NCI-H146 treated with DMSO at 0.1 percent for 48 hours (cell line): Measurements from ENCODE around the gene JAKMIP2.
"Not testable (repeated sequence)": the region's sequence is repeated elsewhere in the genome, so short reads cannot be mapped to it uniquely, and the experiment has no call there.

ENCODE experiments used
- DNase-seq: peaks from one replicate; lab custom pipeline; 2025; ENCODE audit not compliant: unreplicated experiment; lab: John Stamatoyannopoulos, UW

The JAKMIP2 gene

DNA sequence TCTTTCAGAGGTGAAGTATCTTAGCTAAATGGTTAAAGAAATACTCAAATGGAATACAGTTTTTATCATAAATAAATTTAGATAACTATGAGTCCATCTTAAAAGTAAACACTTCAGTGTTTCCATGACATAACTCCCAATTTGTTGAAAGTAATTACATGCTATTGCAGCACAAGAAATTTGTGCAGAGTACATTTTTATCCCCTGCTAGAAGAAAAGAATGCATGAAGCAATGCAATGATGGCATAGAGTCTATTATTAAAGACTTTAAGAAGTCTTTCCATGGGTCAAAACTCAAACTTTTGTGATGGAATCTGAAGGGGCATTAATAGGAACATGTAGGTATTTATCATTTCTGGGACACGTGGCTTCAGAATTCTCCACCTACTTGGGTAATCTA, 166.1 kb downstream of the JAKMIP2 start:
- DNase-seq: no peak

DNA sequence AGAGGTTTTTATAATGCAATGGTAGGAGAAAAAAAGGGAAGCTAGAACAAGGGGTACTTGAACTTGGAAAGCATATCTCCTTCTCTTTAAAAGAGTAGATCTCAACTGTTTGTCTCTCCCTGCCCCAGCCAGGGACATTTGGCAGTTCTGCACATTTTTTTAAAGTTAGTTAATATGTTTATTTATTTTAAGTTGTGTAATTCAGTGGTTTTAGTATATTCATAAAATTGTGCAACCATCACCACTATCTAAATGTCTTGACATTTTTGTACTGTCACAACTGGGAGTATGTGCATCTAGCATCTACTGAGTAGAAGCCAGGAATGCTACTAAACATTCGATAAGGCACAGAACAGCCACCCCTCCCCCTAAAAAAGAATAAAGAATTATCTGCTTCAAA, 169.2 kb downstream of the JAKMIP2 start:
- DNase-seq: no peak

DNA sequence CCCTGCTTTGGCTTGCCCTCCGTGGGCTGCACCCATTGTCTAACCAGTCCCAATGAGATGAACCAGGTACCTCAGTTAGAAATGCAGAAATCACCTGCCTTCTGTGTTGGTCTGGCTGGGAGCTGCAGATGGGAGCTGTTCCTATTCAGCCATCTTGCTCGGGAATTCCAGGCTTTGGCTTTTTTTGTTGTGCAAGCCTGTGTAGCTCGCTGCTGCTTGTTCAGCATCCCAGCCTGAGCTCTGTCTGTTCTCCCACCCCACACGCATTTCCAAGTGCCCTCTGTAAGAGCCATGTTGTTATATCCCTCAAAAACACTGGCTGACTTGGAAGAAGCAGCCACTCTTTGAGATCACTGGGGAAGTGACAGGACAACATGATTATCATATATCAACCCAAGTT, 171.0 kb downstream of the JAKMIP2 start:
- DNase-seq: no peak

DNA sequence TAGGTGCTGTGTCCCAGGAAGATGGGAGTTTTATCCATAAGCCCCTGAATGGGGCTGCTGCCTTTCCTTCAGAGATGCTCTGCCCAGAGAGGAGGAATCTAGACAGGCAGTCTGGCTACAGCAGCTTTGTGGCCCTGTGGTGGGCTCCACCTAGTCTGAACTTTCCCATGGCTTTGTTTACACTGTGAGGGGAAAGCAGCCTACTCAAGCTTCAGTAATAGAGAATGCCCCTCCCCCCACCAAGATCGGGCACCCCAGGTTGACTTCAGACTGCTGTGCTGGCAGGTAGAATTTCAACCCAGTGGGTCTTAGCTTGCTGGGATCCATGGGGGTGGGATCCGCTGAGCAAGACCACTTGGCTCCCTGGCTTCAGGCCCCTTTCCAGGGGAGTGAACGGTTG, 171.7 kb downstream of the JAKMIP2 start:
- DNase-seq: no peak

DNA sequence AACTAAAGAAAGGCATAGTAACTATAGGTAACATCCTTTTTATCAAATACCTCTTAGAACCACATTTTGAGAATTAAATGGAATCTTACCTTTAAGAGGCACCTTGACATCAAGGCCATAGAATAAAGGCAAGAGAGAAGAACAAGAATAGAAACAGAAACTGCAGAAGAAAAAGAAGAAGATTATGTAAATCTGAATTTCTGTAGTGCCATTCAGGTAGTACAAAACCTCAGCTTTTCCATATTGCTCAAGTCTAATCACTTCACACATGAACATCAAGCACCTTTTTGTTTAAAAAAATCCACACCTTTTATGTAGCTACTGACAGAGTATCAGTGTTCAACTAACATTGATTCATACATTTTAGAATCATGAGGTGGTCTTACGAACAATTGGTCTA, 180.9 kb downstream of the JAKMIP2 start:
- no peak for DNase-seq

DNA sequence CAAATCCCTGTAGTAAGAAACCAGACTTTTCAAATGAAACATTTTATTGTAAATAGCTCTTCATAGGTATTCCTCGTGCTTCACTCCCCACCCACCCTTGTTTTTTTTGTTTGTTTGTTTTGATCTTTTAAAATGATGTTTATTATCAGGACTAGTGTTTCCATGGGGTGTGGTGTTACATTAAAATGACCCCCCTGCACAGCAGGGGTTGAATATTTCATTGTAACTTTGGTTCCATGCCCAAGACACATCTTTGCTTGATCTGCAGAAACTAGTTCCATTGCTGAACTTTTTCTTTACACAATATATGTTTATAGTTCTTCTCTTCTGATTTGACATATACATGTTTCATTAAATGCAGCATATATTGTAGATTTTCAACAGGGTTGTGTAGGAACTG, 191.4 kb downstream of the JAKMIP2 start:
- DNase-seq: no peak

DNA sequence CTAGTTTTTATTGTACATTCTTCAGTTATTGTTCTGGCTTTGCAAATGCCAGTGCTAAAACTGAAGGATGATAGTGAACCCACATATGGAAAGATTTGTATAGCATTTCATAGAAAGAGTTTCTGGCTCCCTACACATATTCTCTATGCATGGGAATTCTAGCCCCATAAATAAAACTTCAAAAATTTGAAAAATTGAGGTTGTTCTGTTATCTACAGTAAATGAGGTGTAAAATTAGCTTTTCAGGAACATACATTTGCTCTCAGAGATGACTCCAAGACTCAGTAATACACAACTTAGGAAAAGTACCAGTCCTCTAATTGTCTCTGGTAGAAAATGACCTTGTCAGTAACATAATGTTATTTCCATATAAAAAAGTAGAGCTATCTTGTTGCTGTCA, 192.4 kb downstream of the JAKMIP2 start:
- no peak for DNase-seq

DNA sequence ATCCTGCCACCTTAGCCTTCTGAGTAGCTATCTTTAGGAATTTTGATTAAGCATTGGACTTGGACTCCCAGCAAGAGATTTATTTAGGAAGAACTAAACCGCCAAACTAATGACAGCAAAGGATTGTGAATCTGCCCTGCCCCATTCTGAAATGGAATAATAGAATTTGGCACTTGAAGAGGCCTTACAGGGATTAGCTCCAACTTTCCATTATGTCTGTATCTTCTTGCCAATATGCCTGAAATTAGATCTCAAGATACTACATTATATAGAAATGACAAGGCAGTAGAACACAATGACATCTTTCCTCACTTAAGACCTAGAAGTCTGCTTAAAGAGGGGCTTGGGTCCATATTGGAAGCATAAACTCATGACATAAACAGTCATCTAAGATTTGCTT, 195.7 kb downstream of the JAKMIP2 start:
- DNase-seq: no peak

DNA sequence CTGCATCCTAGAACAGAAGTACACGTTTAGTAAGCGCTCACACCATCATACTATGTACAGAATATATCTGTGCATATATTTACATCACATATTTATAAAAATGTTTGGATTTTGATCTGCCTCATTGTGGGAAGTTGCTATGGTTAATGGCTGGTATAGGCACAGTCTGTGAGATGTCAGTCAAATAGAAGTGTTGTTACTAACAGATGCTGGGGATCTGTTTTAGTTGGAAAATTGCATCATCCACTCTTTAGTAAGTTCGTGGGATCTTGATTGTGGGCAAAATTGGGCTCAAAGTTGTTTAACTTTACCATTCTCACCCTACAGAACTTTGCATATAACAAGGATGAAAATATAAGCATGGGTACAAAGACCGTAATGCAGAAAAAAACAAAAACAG, 196.3 kb downstream of the JAKMIP2 start:
- DNase-seq: no peak

DNA sequence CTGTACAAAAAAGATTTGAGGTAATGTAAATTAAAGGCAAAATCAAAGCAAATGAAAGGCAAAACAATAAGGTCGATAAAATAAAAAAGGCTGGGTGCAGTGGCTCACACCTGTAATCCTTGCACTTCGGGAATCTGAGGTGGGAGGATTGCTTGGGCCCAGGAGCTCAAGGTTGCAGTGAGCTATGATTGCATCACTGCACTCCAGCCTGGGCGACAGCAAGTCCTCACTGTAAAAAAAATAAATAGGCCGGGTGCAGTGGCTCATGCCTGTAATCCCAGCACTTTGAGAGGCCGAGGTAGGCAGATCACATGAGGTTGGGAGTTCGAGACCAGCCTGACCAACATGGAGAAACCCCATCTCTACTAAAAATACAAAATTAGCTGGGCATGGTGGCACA, 200.3 kb downstream of the JAKMIP2 start:
- not testable (repeated sequence) for DNase-seq

DNA sequence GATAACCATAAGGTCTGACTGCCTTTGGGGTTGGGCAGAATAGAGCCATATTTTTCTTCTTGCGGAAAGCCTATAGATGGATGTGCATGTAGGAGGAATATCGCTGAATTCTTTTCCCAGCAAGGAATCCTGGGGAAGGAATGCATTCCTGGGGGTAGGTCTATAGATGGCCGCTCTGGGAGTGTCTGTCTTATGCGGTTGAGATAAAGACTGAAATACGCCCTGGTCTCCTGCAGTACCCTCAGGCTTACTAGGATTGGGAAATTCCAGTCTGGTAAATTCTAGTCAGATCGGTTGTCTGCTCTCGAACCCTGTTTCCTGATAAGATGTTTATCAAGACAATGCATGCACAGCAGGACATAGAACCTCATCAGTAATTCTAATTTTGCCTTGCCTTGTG, 202.1 kb downstream of the JAKMIP2 start:
- DNase-seq: not testable (repeated sequence)

DNA sequence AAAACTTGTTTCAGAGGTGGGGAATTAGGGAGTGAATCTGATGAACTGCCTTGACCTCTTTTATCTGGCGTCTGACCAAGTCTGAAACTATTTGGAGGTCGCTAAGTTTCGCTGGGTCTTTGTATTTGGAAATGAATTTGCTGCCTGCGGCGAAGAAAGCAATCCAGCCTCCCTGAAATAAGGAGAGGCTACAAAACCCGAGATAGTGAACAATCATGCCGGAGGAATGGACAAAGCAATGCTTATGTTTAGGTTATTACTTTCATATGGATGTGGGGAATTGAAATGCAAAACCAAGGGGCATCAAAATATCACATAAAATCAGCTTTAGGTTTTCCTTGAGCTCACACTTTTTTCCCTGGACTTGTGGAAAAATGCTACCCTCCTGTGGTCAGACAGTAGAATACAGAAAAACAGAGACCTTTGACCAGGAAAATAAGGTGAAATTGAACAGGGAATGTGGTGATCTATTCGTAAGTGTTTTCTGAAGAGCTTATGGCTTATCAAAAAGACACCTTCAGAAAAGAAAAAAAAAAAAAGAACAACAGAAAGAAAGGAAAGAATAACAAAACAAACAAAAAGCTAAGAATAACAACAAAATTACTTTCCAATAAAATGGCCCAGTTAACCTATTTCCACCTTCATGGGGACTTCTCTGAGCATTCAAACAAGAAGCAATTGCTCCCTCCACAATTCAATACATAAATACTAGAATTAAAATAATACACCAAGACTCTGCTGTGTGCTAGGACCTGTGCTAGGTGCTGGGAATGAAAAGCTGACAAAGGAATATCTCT, 204.1 kb downstream of the JAKMIP2 start:
- peak; percentile 31 for DNase-seq

DNA sequence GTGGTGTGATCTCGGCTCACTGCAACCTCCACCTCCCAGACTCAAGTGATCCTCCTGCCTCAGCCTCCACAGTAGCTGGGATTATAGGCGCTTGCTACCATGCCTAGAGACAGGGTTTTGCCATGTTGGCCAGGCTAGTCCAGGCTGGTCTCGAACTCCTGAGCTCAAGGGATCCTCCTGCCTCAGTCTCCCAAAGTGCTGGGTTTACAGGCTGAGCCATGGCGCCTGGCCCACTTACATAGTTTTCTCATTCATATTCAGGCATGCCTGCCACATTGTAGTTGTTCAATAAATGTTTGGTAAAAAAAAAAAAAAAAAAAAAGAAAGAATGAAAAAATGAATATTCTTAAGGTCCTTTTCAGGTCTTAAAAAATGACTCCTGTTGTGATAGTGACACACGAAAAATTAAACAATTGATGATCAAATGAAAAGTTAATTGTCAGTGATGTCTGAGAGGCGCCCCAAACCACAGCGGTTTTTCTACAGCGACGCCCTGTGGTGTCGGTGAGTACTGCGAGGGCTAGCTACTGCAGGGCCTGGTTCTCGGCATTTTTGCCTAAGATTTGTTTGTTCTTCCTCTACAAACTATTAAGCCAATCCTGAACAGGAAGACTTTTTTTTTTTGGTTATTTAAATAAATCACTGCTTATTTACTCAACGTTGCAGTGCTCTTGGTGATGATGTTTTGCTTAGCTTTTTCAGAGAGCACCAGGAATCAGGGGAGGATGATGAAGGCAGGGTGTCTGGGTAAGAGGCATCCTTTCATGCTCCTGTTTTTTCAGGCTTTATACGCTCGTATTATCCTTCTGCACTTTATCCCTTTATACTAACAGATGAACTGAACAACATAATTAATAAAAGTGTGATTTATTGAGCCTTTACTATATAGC, 205.6 kb downstream of the JAKMIP2 start:
- DNase-seq: no peak

DNA sequence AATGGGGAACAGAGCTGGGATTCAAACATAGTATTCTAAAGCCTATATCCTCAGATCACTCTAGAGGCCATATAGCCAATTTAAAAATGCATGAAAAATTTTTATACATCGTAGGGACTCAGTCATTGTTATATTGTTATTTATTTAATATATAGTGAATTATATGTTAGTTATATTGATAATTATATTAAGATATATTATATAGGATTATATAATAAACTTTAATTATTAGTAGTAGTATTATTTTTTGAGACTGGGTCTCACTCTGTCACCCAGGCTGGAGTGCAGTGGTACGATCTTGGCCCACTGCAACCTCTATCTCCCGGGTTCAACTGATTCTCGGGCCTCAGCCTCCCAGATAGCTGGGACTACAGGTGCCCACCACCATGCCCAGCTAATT, 206.9 kb downstream of the JAKMIP2 start:
- DNase-seq: no peak

DNA sequence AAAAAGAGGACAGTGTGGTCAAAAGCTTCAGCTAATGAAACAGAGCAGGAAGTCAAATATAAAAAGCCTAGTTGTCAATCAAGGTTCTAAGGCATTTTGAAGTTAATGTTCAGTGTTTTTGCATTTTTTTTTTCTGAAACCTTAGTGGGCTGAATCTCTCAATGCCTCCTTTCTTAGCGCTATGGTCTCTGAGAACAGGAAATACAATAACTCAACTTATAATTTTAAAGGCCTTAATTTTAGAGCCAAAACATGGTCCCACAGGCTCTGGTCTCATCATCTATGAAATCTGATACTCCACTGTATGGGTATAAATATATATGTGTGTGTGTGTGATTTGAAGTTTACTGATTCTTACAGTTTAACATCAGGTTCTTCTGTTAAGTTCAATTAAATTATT, 209.3 kb downstream of the JAKMIP2 start:
- DNase-seq: no peak

DNA sequence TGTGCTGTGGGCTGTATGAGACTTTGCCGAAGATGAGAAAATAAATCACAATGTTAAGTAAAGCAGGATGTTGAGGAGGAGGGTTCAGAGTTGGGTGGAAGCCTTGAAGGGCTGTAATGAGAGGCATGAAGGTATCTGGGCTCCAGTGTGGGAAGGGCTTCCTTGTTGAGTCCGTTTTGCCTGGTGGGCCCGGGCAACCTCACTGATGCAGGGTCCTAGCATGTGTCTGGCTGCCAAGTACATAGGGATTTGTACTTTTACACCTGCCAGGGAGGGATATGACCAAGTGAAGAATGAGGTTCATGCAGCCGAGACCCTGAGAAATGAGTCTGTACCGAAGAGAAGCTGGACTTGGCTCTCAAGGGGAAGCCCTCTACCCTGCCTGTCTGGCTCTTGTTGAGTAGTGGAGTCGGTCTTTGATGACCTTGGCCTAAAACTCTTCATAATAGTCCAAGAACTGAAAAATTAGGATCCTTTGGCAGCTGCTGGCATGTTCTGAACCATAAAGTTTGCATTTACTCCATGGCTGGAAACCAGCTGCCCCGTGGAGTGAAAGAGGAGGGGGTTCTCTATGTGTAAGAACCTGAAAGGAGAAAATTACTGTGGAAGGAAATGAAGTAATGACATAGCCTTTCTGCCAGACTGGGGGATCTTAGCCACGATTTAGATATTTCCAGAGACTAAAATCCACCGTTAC, 213.7 kb downstream of the JAKMIP2 start:
- DNase-seq: no peak

DNA sequence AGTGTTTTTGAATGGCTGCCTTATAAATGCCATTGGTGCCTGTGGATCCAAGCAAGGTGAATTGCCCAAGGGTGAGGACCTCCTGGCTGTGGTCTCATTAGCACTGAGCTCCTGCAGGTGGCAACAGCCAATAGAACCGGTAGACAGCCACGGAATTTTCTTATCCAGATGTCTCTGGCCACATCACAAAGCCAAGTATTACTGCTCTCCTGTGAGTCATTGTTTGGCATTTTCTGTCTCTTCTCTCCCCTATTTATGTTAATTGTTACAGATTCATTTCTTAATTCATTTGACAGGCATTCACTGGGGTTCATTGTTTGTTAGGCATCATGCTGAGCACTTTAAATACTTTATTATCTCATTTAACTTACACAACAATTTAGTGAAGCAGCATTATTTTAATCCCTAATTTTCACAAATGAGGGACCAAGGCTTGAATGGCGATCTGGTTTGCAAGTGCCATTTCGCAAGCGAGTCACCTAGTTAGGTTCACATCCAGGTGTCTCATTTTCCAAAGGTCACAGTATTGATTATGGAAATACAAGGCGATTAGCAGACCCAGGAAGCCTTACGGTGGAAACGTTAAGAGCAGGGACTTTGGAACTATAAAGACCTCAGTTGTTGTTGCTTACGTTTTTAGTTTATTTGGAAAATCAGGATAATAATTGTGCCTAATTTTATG, 214.5 kb downstream of the JAKMIP2 start:
- DNase-seq: peak; percentile 90

DNA sequence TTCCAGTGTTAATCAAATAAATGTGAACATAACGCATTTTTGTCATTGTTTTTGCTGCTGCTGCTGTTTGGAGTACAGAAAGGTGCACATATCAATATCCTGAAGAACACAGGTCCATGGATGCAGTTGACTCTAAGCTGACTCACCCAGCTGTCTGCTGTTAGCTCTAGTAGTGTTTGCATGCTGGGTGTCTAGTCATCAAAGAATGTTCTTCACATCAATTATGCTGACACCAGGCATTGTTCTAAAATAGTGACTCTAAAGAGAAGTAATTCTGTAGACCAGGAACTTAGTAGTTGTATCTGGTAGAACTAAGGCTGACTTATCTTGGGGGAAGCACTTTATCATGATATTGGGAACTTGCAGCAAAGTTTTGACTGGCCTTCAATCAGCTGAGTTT, 217.0 kb downstream of the JAKMIP2 start:
- no peak for DNase-seq

DNA sequence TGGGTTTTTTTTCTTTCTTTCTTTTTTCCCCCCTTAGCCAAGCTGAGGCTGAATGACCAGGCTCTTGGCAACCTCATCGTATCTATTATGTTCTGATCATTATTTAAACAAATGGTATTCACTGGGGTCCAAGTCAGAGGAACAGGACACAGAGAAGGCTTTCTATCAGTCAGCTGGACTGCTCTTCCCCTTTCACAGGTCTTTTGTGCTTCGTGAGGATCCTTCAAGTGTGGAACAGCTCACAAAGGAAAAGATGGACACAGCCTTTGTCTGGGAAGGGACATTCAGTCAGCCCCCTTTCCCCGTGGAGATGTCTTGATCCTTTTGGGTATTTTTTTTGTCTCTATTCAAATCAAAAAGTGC, 218.4 kb downstream of the JAKMIP2 start:
- DNase-seq: no peak

DNA sequence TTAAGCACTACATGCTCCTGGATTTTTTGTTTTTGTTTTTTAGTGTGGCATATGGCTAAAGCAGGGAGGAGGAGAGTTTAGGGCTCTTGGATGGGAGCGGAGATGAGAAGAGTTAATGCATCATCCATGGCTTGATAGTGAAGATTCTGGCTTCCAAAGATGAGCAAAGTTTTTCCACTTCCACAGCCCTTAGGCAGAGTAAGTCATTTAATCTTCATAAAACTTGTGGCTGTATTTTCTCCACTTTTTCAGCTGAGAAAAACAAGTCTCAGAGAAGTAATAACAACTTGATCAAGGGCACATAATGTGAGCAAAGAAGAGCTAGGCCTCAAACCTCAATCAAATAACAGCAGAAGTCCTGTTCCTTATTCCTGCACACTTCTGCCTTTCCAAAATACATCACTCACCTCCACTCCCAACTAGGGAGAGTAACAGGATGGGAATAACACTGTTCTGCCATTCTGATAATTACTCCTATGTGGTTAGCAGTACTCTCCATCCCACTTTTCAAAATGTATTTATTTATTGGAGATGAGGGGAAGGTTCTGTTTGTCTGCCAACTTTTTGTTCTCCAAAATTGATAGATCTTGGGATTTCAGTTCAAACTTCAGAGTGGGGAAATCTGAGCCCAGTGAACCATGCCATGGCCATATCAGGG, 218.9 kb downstream of the JAKMIP2 start:
- DNase-seq: no peak

DNA sequence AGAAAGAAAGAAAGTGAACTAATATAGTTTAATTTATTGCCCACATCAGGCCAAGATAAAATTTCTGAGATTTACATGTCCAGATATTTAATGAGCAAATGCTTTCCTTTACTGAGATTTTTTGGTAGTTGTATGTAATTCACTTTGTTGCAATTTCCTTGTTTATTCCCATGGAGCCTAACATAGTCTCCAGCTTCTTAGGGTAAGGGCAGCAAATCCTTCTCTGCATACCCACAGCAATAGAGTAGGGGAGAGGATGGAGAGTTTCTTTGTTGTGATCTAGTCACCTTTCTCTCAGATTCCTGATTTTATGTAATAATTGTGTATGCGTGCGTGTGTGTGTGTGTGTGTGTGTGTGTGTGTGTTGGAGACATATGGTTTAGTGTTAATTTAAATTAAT, 221.1 kb downstream of the JAKMIP2 start:
- DNase-seq: no peak
